Effector memory CD4-positive, alpha-beta T cell (primary cell): ENCODE data around the gene BET1.

Source experiments
- DNase-seq, 3 donors: peaks; one replicate each; pipeline ENCODE4 v3.0.0-alpha.2; 2020
- H3K27ac ChIP-seq: 2 replicates; pipeline ENCODE4 v1.7.0; 2013; ENCODE audit warnings: mild to moderate bottlenecking, low read length, moderate library complexity; ENCODE audit not compliant: insufficient read depth, poor library complexity, severe bottlenecking
- H3K27me3 ChIP-seq: replicated peaks from 2 replicates; pipeline ENCODE4 v1.7.0; 2013; ENCODE audit warnings: mild to moderate bottlenecking, low read length; ENCODE audit not compliant: insufficient read depth, control insufficient read depth, poor library complexity, severe bottlenecking
- H3K36me3 ChIP-seq: 2 replicates; pipeline ENCODE4 v1.7.0; 2013; ENCODE audit warnings: mild to moderate bottlenecking, low read length, moderate library complexity; ENCODE audit not compliant: control insufficient read depth, insufficient read depth
- H3K4me1 ChIP-seq: 2 replicates; pipeline ENCODE4 v1.7.0; 2013; ENCODE audit warnings: low read length, mild to moderate bottlenecking; ENCODE audit not compliant: control insufficient read depth, insufficient read depth, poor library complexity, severe bottlenecking
- H3K4me3 ChIP-seq: 2 replicates; pipeline ENCODE4 v1.7.0; 2013; ENCODE audit warnings: low read length, low read depth, mild to moderate bottlenecking; ENCODE audit not compliant: insufficient read depth, poor library complexity, severe bottlenecking
- H3K9me3 ChIP-seq: 2 replicates; pipeline ENCODE4 v1.7.0; 2013; ENCODE audit warnings: mild to moderate bottlenecking, low read length, moderate library complexity; ENCODE audit not compliant: control insufficient read depth

Gene BET1

GRCh38 chr7:94016786-94017185, 12.6 kb upstream of the BET1 start:
- Histone ChIP-seq H3K36me3 (no peaks in the 10 kb centered on the region), H3K27me3 (no peaks in the 10 kb centered on the region), H3K4me3 (no peak overlapping the region), H3K27ac (no peak overlapping the region), H3K9me3 (no peaks in the 10 kb centered on the region), H3K4me1 (no peaks in the 10 kb centered on the region)
- DNase-seq: no peak

- no peaks in the 10 kb centered on the region for H3K9me3 ChIP-seq
- H3K36me3 ChIP-seq: no peaks in the 10 kb centered on the region
- H3K4me1 ChIP-seq: no peaks in the 10 kb centered on the region
- no peaks in the 10 kb centered on the region for H3K27me3 ChIP-seq
- no peak overlapping the region for H3K27ac ChIP-seq
- DNase-seq: no peak
- no peak overlapping the region for H3K4me3 ChIP-seq
Observed at GRCh38 chr7:94015538-94015937, 11.4 kb upstream of the BET1 start.

GRCh38 chr7:94012746-94013145, 8.6 kb upstream of the BET1 start:
- Histone ChIP-seq H3K27ac (no peak overlapping the region), H3K9me3 (no peaks in the 10 kb centered on the region)
- no peak for DNase-seq

GRCh38 chr7:94011714-94012353, 7.7 kb upstream of the BET1 start:
- H3K4me3 ChIP-seq: no peak overlapping the region
- no peaks in the 10 kb centered on the region for H3K27me3 ChIP-seq
- no peaks in the 10 kb centered on the region for H3K9me3 ChIP-seq
- H3K4me1 ChIP-seq: no peaks in the 10 kb centered on the region
- no peak for DNase-seq
- H3K27ac ChIP-seq: no peak overlapping the region
- no peaks in the 10 kb centered on the region for H3K36me3 ChIP-seq

More at GRCh38 chr7:94012746-94013145, 8.6 kb upstream of the BET1 start:
- Histone ChIP-seq H3K4me3 (no peak overlapping the region), H3K36me3 (no peaks in the 10 kb centered on the region), H3K4me1 (no peaks in the 10 kb centered on the region), H3K27me3 (no peaks in the 10 kb centered on the region)

GRCh38 chr7:94008537-94008936, 4.4 kb upstream of the BET1 start:
- no peak for DNase-seq
- Histone ChIP-seq H3K4me3 (no peak overlapping the region), H3K9me3 (no peaks in the 10 kb centered on the region), H3K27ac (no peak overlapping the region), H3K36me3 (no peaks in the 10 kb centered on the region), H3K27me3 (no peaks in the 10 kb centered on the region), H3K4me1 (peaks cover 3% of the 10 kb centered on the region)

- no peak overlapping the region for H3K27ac ChIP-seq
- DNase-seq: no peak
- no peaks in the 10 kb centered on the region for H3K9me3 ChIP-seq
- H3K4me1 ChIP-seq: peaks cover 11% of the 10 kb centered on the region
- H3K27me3 ChIP-seq: no peaks in the 10 kb centered on the region
- no peak overlapping the region for H3K4me3 ChIP-seq
- H3K36me3 ChIP-seq: no peaks in the 10 kb centered on the region
Observed at GRCh38 chr7:94005753-94006152, 1.6 kb upstream of the BET1 start.

- no peaks in the 10 kb centered on the region for H3K36me3 ChIP-seq
- peaks cover 11% of the 10 kb centered on the region for H3K4me1 ChIP-seq
- no peaks in the 10 kb centered on the region for H3K9me3 ChIP-seq
- no peak for DNase-seq
- H3K27ac ChIP-seq: peak overlapping the region; percentile 89
- H3K4me3 ChIP-seq: peak overlapping the region; percentile 88
- no peaks in the 10 kb centered on the region for H3K27me3 ChIP-seq
Observed at GRCh38 chr7:94003446-94004023, 620 bp downstream of the BET1 start.

GRCh38 chr7:94001396-94001795, 2.8 kb downstream of the BET1 start:
- Histone ChIP-seq H3K9me3 (no peaks in the 10 kb centered on the region), H3K36me3 (peaks cover 9% of the 10 kb centered on the region), H3K27ac (no peak overlapping the region), H3K4me1 (peaks cover 11% of the 10 kb centered on the region), H3K4me3 (no peak overlapping the region), H3K27me3 (no peaks in the 10 kb centered on the region)
- no peak for DNase-seq

GRCh38 chr7:93997868-93998267, 6.3 kb downstream of the BET1 start:
- Histone ChIP-seq H3K4me3 (no peak overlapping the region), H3K4me1 (peaks cover under 1% of the 10 kb centered on the region), H3K27ac (no peak overlapping the region), H3K9me3 (no peaks in the 10 kb centered on the region), H3K36me3 (peaks cover 19% of the 10 kb centered on the region), H3K27me3 (no peaks in the 10 kb centered on the region)
- DNase-seq: no peak

- no peak overlapping the region for H3K4me3 ChIP-seq
- H3K9me3 ChIP-seq: no peaks in the 10 kb centered on the region
- no peaks in the 10 kb centered on the region for H3K4me1 ChIP-seq
- H3K27ac ChIP-seq: no peak overlapping the region
- H3K27me3 ChIP-seq: no peaks in the 10 kb centered on the region
- no peak for DNase-seq
- peaks cover 15% of the 10 kb centered on the region for H3K36me3 ChIP-seq
Observed at GRCh38 chr7:93992421-93993110, 11.6 kb downstream of the BET1 start.
